Suprapubic skin (tissue), 4 donors: ENCODE measurements around the gene INTU.

Experiments
- EP300 ChIP-seq: sonication (generic); formaldehyde crosslinking; IDR thresholded peaks from one replicate; pipeline ENCODE4 v1.6.1; 2017; ENCODE audit warnings: antibody characterized with exemption
- POLR2A ChIP-seq, 2 donors: fragments of 450-650 bp; IDR thresholded peaks; one replicate each; pipeline ENCODE4 v1.6.1; 2017; ENCODE audit warnings: antibody characterized with exemption in 2 of 2, mild to moderate bottlenecking in 2 of 2, moderate library complexity in 2 of 2
- POLR2AphosphoS5 ChIP-seq, 3 donors: sonication (generic); formaldehyde crosslinking; IDR thresholded peaks; one replicate each; pipeline ENCODE4 v1.6.1; 2017; ENCODE audit warnings: antibody characterized with exemption in 3 of 3
- TF ChIP-seq, protein P1 (sequence below), 2 donors: fragments of 200-600 bp in 1 of 2; fragments of 450-650 bp in 1 of 2; sonication (generic) in 1 of 2; IDR thresholded peaks; one replicate each; pipeline ENCODE4 v1.5.1; 2016 to 2019; ENCODE audit warnings: antibody characterized with exemption in 2 of 2, mild to moderate bottlenecking in 1 of 2, moderate library complexity in 1 of 2

DNA sequence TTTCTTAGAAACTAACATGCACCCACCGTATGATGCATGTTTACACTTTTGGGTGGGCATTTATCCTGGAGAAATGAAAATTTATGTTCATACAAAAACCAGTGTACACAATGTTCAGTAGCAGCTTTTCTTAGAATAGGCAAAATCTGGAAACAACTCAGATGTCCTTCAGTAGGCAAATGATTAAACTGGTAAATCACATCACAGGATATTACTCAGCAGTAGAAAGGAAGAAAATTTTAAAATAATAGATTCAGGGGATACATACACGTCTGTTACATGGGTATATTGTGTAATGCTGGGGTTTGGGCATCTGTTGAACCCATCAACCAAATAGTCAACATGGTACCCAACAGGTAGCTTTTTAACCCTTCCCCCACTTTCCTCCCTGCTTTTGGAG is 124.1 kb downstream of the INTU start:
- TF ChIP-seq POLR2AphosphoS5 (IDR thresholded peaks at IDR 0.05) (no peak), POLR2A (IDR thresholded peaks at IDR 0.05) (no peak), EP300 (no peak)
- TF ChIP-seq, protein P1, sequence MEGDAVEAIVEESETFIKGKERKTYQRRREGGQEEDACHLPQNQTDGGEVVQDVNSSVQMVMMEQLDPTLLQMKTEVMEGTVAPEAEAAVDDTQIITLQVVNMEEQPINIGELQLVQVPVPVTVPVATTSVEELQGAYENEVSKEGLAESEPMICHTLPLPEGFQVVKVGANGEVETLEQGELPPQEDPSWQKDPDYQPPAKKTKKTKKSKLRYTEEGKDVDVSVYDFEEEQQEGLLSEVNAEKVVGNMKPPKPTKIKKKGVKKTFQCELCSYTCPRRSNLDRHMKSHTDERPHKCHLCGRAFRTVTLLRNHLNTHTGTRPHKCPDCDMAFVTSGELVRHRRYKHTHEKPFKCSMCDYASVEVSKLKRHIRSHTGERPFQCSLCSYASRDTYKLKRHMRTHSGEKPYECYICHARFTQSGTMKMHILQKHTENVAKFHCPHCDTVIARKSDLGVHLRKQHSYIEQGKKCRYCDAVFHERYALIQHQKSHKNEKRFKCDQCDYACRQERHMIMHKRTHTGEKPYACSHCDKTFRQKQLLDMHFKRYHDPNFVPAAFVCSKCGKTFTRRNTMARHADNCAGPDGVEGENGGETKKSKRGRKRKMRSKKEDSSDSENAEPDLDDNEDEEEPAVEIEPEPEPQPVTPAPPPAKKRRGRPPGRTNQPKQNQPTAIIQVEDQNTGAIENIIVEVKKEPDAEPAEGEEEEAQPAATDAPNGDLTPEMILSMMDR (IDR thresholded peaks at IDR 0.05) = no peak
